ENCODE data around the gene ITPRID1. TPM values are rescaled to one million over a fixed set of nuclear protein-coding genes. Genes with fewer than 3 reads are reported as not detected.

The ITPRID1 gene
- total and polyA plus RNA-seq, 2 donors (not counting 1 experiment from before 2014, with no cell fraction given) = not detected

DNA sequence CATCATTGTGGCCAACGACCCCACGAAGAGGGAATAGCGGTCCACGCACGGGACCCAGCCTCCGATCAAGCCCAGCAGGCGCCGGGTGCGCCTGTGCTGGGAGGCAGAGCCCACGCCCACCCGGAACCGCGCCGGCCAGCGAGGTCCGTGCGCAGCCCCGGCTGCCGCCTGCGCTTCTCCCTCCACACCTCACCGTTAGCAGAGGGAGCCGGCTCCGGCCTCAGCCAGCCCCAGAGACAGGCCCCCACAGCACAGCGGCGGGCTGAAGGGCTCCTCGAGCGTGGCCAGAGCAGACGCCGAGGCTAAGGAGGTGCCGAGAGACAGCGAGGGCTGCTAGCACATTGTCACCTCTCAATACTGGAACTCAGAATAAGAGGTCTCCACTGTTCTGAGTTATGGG lies 3.6 kb downstream of the ITPRID1 start:
- no peak for ATAC-seq (ENCODE audit: low read depth)
- Histone ChIP-seq H3K4me3 (ENCODE audit: control extremely low read depth in 1 of 5, extremely low read depth in 1 of 5, insufficient read depth in 1 of 5, low read depth in 2 of 5, low read length in 4 of 5) (no peak overlapping the region), H3K9ac (ENCODE audit: low read length) (no peak overlapping the region), H4K20me1 (ENCODE audit: control insufficient read depth, insufficient read depth, low read length, poor library complexity, severe bottlenecking) (no peaks in the 10 kb centered on the region), H3K9me3 (ENCODE audit: control extremely low read depth in 1 of 3, control insufficient read depth in 2 of 3, insufficient read depth in 1 of 3, low read length in 2 of 3) (peaks cover 0 to 6% (median 0%) of the 10 kb centered on the region in 3 donors), H3K36me3 (replicated peaks in 1 of 2; ENCODE audit: control extremely low read depth in 1 of 2, control insufficient read depth in 1 of 2, extremely low read depth in 1 of 2, insufficient read depth in 2 of 2, low read length in 1 of 2) (no peaks in the 10 kb centered on the region), H3K27me3 (replicated peaks in 1 of 4; ENCODE audit: control extremely low read depth in 1 of 4, control insufficient read depth in 3 of 4, insufficient read depth in 4 of 4, low read length in 3 of 4) (no peaks in the 10 kb centered on the region), H3K79me2 (ENCODE audit: control insufficient read depth, insufficient read depth, low read length) (no peaks in the 10 kb centered on the region), H3K27ac (ENCODE audit: low read length in 2 of 2) (no peak overlapping the region), H2AFZ (ENCODE audit: insufficient read depth, low read depth, low read length, poor library complexity, severe bottlenecking) (no peak overlapping the region), H3K4me2 (replicated peaks; ENCODE audit: low read depth, low read length, poor library complexity, severe bottlenecking) (no peak overlapping the region), H3K4me1 (ENCODE audit: control insufficient read depth in 2 of 2, insufficient read depth in 2 of 2, low read length in 2 of 2) (no peaks in the 10 kb centered on the region)
- Mint-ChIP-seq H3K9me3 (ENCODE audit: insufficient read depth) (peaks cover 6% of the 10 kb centered on the region), H3K4me3 (no peak overlapping the region), H3K27me3 (no peaks in the 10 kb centered on the region), H3K27ac (no peak overlapping the region), H3K4me1 (no peaks in the 10 kb centered on the region)
- ChIA-PET CTCF (no interaction called here), POLR2A (no interaction called here)
- no peak for DNase-seq
- TF ChIP-seq, protein P1, sequence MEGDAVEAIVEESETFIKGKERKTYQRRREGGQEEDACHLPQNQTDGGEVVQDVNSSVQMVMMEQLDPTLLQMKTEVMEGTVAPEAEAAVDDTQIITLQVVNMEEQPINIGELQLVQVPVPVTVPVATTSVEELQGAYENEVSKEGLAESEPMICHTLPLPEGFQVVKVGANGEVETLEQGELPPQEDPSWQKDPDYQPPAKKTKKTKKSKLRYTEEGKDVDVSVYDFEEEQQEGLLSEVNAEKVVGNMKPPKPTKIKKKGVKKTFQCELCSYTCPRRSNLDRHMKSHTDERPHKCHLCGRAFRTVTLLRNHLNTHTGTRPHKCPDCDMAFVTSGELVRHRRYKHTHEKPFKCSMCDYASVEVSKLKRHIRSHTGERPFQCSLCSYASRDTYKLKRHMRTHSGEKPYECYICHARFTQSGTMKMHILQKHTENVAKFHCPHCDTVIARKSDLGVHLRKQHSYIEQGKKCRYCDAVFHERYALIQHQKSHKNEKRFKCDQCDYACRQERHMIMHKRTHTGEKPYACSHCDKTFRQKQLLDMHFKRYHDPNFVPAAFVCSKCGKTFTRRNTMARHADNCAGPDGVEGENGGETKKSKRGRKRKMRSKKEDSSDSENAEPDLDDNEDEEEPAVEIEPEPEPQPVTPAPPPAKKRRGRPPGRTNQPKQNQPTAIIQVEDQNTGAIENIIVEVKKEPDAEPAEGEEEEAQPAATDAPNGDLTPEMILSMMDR (IDR thresholded peaks at IDR 0.05) = no peak
- TF ChIP-seq EZH2 (IDR thresholded peaks at IDR 0.05; ENCODE audit: borderline replicate concordance, insufficient read depth, low read depth, low read length, poor library complexity, severe bottlenecking) = no peak
- intact Hi-C loops (cut with micrococcal nuclease) = no loop called here
- 90% methylated on average over 25 of the region's 31 CpGs for WGBS (ENCODE audit: insufficient coverage)

DNA sequence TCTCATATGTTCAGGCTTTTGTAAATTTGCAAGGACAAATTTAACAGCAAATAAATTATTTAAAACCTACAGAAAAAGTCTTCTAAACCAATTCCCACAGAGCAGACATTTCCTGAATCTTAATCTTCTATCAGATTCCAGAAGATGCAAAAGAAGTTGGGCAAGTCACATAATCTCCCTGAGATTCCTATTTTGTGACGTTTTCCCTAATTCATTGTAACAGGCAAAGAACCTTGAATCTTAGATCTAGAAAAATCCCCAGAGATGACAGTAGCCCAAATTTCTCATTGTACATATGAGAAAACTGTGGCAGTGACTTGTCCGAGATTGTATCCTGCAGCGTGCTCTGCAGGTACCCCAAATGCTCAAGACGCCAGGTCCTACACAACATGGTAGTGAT lies 4.9 kb downstream of the ITPRID1 start:
- intact Hi-C loops (cut with micrococcal nuclease) = no loop called here
- ChIA-PET CTCF (no interaction called here), POLR2A (no interaction called here)
- no peak overlapping the region for H3K27ac Mint-ChIP-seq
- Histone ChIP-seq H3K9me3 (ENCODE audit: control extremely low read depth in 1 of 3, control insufficient read depth in 2 of 3, insufficient read depth in 1 of 3, low read length in 2 of 3) (peaks cover 0 to 6% (median 0%) of the 10 kb centered on the region in 3 donors), H4K20me1 (ENCODE audit: control insufficient read depth, insufficient read depth, low read length, poor library complexity, severe bottlenecking) (no peaks in the 10 kb centered on the region), H3K79me2 (ENCODE audit: control insufficient read depth, insufficient read depth, low read length) (no peaks in the 10 kb centered on the region), H3K4me3 (ENCODE audit: control extremely low read depth in 1 of 5, extremely low read depth in 1 of 5, insufficient read depth in 1 of 5, low read depth in 2 of 5, low read length in 4 of 5) (no peak overlapping the region), H3K9ac (ENCODE audit: low read length) (no peak overlapping the region), H3K4me1 (ENCODE audit: control insufficient read depth in 2 of 2, insufficient read depth in 2 of 2, low read length in 2 of 2) (no peaks in the 10 kb centered on the region), H3K27ac (ENCODE audit: low read length in 2 of 2) (no peak overlapping the region), H3K4me2 (replicated peaks; ENCODE audit: low read depth, low read length, poor library complexity, severe bottlenecking) (no peak overlapping the region), H2AFZ (ENCODE audit: insufficient read depth, low read depth, low read length, poor library complexity, severe bottlenecking) (no peak overlapping the region), H3K36me3 (replicated peaks in 1 of 2; ENCODE audit: control extremely low read depth in 1 of 2, control insufficient read depth in 1 of 2, extremely low read depth in 1 of 2, insufficient read depth in 2 of 2, low read length in 1 of 2) (no peaks in the 10 kb centered on the region), H3K27me3 (replicated peaks in 1 of 4; ENCODE audit: control extremely low read depth in 1 of 4, control insufficient read depth in 3 of 4, insufficient read depth in 4 of 4, low read length in 3 of 4) (no peaks in the 10 kb centered on the region)
- DNase-seq = no peak
- no peaks in the 10 kb centered on the region for H3K27me3 Mint-ChIP-seq
- 100% methylated on average over 2 of the region's 4 CpGs for WGBS (ENCODE audit: insufficient coverage)
- peaks cover 6% of the 10 kb centered on the region for H3K9me3 Mint-ChIP-seq (ENCODE audit: insufficient read depth)
- TF ChIP-seq EZH2 (IDR thresholded peaks at IDR 0.05; ENCODE audit: borderline replicate concordance, insufficient read depth, low read depth, low read length, poor library complexity, severe bottlenecking) = no peak
- TF ChIP-seq, protein P1 (IDR thresholded peaks at IDR 0.05) = no peak
- H3K4me3 Mint-ChIP-seq = no peak overlapping the region
- ATAC-seq (ENCODE audit: low read depth) = no peak
- no peaks in the 10 kb centered on the region for H3K4me1 Mint-ChIP-seq

Data from B cell (primary cell).